Ecto neural progenitor cell (in vitro differentiated cells): ENCODE measurements around the gene TNPO2.

Source experiments
- DNase-seq: peaks from one replicate; pipeline ENCODE4 v3.0.0-alpha.2; 2018; ENCODE audit warnings: low spot score

Gene TNPO2

DNA sequence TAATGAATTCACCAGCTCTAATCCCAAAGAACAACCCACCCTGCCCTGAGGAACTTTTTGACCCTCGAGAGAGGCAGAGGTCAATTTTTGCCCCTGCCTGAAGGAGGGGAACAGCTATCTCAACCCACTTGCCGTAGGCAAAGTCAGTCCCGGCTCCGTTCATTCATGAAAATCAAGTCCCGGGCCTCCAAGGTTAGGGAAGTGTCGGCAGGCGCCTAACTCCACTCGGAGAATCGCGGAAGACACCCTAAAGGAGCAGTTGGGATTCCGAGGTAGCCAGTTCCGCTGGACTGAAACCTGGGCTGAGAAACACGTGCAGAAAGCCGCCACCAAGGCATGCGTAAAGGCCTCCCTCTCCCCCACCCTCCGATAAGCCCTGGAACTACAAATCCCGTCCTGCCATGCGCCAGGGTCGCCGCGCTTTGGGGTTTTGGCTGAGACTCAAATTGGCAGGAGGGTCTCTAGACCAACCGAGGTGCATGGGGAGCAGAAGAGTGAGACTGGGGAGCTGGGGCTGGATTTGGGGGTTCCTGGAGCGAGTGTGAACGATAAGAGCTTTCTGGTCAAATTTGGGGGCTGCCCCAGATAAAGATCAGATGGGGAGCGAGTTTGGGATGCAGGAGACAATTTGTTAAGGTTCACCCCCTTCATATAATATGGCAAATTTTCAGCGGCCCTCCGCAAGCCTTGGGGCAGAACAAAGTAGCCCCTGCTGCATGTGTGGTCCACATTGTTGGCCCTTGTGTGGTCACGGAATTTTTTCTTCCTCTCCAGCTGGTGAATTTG, at the start of gene TNPO2:
Gene TNPO2 (minus strand): TSS at position 292 of the 786 bp plus-strand sequence. CDS start 2,955 bp downstream, outside the sequence.
- DNase-seq, result peak; percentile 88

DNA sequence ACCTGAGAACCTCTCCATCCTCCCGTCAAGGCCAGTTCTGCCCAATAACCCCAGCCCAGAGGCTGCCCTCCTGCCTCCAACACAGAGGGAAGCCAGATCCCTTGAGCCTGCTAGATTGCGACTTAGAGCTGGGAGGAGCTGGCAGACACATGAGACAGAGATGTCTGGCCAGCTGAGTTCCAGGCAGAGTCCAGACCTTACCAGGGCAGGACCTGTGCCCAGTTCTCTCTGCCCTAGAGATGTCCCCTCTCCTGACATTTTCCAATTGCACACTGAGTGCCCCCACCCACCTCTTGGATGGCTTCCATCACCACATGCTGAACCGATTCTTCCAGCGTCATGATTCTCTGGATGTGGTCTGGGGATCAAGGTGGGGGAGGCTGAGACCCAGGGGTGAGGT, 48.6 kb upstream of the TNPO2 start:
- DNase-seq, result no peak

DNA sequence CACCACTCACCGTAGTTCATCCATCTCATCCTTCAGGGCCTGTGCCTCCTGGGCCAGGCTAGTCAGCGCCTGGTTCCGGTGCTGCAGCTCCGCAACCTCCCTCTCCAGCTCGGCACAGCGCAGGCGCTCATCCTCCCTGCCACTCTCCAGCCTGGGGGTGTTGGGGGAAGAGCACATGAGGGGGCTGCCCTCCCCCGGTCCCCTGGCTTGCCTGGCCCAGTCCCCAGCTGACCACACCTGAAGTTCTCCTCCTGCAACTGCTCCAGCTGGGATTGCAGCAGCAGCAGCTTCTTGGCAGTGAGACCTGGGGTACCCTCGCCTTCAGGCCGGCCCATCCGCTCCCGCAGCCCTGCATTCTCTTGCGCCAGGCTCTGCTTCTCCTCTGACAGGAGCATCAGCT, 47.2 kb upstream of the TNPO2 start:
- DNase-seq, result no peak

DNA sequence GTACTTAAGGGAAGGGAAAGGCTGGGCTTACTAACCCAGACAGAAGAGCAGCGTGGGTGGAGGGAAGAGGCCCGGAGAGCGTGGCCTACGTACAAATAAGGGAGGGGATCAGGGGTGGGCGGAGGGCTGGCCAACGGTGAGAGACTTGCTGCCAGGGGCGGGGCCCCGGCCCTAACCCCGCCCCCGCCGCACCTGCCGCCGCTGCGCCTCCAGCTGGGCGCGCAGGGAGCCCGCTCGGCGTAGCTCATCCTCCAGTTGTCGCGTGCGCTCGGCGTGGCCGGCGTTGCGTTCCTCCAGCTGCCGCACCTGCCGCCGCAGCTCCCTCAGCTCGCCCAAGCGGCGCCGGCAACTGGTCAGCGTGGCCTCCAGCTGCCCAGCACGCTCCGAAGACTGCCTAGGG, 46.0 kb upstream of the TNPO2 start:
- DNase-seq, result peak; percentile 85

GRCh38 chr19:12767666-12768065, 43.9 kb upstream of the TNPO2 start:
- no peak for DNase-seq

DNA sequence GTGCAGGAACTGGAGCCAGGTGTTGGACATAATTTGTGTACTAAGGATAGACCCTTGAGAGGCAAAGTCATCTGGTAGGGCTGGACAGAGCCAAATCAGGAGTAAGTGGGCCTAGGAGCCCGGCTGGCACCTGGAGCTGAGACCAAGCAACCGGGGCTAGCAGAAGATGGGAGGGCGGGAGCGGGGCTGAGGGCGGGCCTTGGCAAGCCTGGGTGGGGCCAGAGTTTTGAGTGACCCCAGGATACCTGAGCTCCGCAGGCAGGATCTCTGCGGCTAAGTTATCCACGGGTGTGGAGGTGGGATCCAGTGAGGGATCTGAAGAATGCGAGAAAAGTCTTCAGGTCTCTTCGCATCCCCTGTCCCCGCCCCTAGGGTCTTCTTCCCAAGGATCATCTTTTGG, 43.4 kb upstream of the TNPO2 start:
- no peak for DNase-seq

DNA sequence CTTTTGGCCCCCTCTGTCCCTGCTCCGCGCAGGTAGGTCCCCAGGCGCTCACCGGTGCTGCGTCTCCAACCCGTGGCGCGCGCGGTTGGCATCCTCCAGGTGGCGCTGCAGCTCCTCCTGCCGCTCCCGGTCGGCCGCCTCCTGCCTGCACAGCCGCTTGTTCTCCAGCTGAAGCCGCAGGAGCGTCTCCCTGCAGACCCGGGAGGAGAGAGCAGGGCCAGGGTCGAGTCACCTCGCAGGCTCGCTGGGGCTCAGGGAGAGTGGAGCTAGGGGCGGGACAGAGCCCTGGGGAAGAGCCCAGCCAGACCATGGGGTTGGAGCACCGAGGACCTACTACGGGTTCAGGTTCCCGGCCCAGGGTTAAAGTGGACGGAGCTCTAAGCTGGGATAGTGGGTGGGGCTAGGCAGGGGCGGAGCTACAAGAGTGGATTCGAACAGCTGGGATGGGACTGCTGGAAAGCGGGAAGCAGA, 42.4 kb upstream of the TNPO2 start:
- peak; percentile 88 for DNase-seq

GRCh38 chr19:12764698-12765097, 41.0 kb upstream of the TNPO2 start:
- no peak for DNase-seq

GRCh38 chr19:12763100-12763499, 39.4 kb upstream of the TNPO2 start:
- DNase-seq, result no peak

GRCh38 chr19:12759686-12760085, 36.0 kb upstream of the TNPO2 start:
- no peak for DNase-seq

DNA sequence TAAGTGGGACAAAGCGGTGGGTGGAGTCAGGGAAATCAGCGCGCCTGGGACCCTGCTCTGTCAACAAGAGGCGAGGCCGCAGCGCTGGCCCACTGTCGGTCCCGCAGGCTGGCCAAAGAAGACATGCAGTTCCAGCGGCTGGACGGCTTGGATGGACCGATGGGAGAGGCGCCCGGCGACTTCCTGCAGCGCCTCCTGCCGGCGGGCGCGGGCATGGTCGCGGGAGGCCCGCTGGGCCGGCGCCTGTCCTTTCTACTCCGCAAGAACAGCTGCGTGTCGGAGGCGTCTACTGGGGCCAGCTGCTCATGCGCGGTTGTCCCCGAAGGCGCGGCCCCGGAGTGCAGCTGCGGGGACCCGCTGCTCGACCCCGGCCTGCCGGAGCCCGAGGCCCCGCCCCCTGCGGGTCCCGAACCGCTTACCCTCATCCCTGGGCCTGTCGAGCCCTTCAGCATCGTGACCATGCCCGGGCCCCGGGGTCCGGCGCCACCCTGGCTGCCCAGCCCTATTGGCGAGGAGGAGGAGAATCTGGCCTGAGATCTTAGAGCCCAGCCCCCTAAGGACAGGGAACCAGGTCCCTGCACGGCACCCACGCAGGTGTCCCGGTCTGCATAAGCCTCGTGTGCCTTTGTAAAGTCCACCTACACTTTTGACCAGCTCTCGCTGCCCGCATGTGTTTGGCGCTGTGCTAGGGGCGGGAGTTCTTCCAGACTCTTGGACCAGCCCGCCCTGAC, 34.0 kb upstream of the TNPO2 start:
- DNase-seq, result peak; percentile 93

- no peak for DNase-seq
These were observed 32.6 kb upstream of the TNPO2 start for GRCh38 chr19:12756150-12756883.

GRCh38 chr19:12754465-12755196, 30.9 kb upstream of the TNPO2 start:
- DNase-seq, result no peak

- DNase-seq, result no peak
These were observed 28.5 kb upstream of the TNPO2 start for GRCh38 chr19:12752056-12752781.

- DNase-seq, result no peak
These were observed 27.9 kb upstream of the TNPO2 start, which contains the start of gene BEST2 for GRCh38 chr19:12751635-12752034. Gene BEST2 (plus strand): TSS chr19:12751791. CDS start chr19:12752593, 802 bp downstream.

GRCh38 chr19:12750851-12751250, 27.1 kb upstream of the TNPO2 start:
- no peak for DNase-seq

GRCh38 chr19:12749938-12750521, 26.3 kb upstream of the TNPO2 start:
- DNase-seq, result no peak

- DNase-seq, result no peak
These were observed 24.8 kb upstream of the TNPO2 start for GRCh38 chr19:12748489-12748888.

- DNase-seq, result no peak
These were observed 21.6 kb upstream of the TNPO2 start for GRCh38 chr19:12745166-12745897.

- DNase-seq, result no peak
These were observed 14.2 kb upstream of the TNPO2 start for GRCh38 chr19:12737835-12738351.
